K562 (cell line): Measurements from ENCODE around the gene MFAP2. TPM values are rescaled to one million over a fixed set of nuclear protein-coding genes. Genes with fewer than 3 reads are reported as not detected.

ENCODE experiments used
- BRF1 ChIP-seq: IDR thresholded peaks from 3 replicates; pipeline ENCODE4 v1.6.1; 2011; ENCODE audit warnings: borderline replicate concordance, mild to moderate bottlenecking; ENCODE audit not compliant: insufficient read length; ENCODE audit errors: extremely low read depth
- CREB1 ChIP-seq, 2 experiments: sonication (generic) in 1 of 2; formaldehyde crosslinking in 1 of 2; IDR thresholded peaks; 2 replicates each; pipeline versions ENCODE4 v1.6.1 to v1.8.0; 2012 to 2022; ENCODE audit warnings: inconsistent platforms in 1 of 2, mild to moderate bottlenecking in 1 of 2, missing genetic modification reagents in 1 of 2, moderate library complexity in 1 of 2
- CSDE1 ChIP-seq, 2 experiments: fragments of 450-650 bp; IDR thresholded peaks; 2 replicates each; pipeline ENCODE4 v1.6.1; 2016; ENCODE audit warnings: mild to moderate bottlenecking in 1 of 2
- DPF2 ChIP-seq: fragments of 450-650 bp; IDR thresholded peaks from 2 replicates; pipeline ENCODE4 v1.6.1; 2016
- E2F3 ChIP-seq: fragments of 250-450 bp; sonication (Bioruptor Pico); IDR thresholded peaks from 2 replicates; pipeline ENCODE4 v1.4.0; 2020; ENCODE audit warnings: mild to moderate bottlenecking
- ELF2 ChIP-seq: fragments of 250-450 bp; sonication (Bioruptor Pico); IDR thresholded peaks from 2 replicates; pipeline ENCODE4 v1.5.0; 2021; ENCODE audit warnings: mild to moderate bottlenecking
- ETS1 ChIP-seq: conservative IDR thresholded peaks from 2 replicates; pipeline ENCODE4 v1.6.1; 2011; ENCODE audit warnings: low read depth, mild to moderate bottlenecking, low read length; ENCODE audit not compliant: control insufficient read depth
- FOXA3 ChIP-seq, 2 experiments: fragments of 450-650 bp in 1 of 2; sonication (generic) in 1 of 2; formaldehyde crosslinking; IDR thresholded peaks in 1 of 2; conservative IDR thresholded peaks in 1 of 2; 2 replicates each; pipeline versions ENCODE4 v1.4.0 to v1.8.0; 2020 to 2022; ENCODE audit warnings: mild to moderate bottlenecking in 2 of 2, missing genetic modification reagents in 1 of 2
- HDAC3 ChIP-seq: fragments of 450-650 bp; IDR thresholded peaks from 2 replicates; pipeline ENCODE4 v1.6.1; 2018; ENCODE audit warnings: borderline replicate concordance, mild to moderate bottlenecking, moderate library complexity; ENCODE audit not compliant: partially characterized antibody
- KLF13 ChIP-seq: fragments of 450-650 bp; IDR thresholded peaks from 2 replicates; pipeline ENCODE4 v1.6.1; 2016; ENCODE audit warnings: missing genetic modification characterization, low read depth, mild to moderate bottlenecking, missing compliant biosample characterization, moderate library complexity, borderline replicate concordance
- MAZ ChIP-seq, 2 experiments: fragments of 450-650 bp in 1 of 2; sonication (generic) in 1 of 2; formaldehyde crosslinking; IDR thresholded peaks in 1 of 2; conservative IDR thresholded peaks in 1 of 2; 2 replicates each; pipeline versions ENCODE4 v1.4.0 to v1.5.0; 2020; ENCODE audit warnings: mild to moderate bottlenecking in 1 of 2, missing genetic modification reagents in 1 of 2
- NR4A1 ChIP-seq, 2 experiments: fragments of 250-450 bp in 1 of 2; fragments of 450-650 bp in 1 of 2; sonication (Bioruptor Pico) in 1 of 2; IDR thresholded peaks; 2 replicates each; pipeline versions ENCODE4 v1.4.0 to v1.6.1; 2016 to 2020; ENCODE audit warnings: mild to moderate bottlenecking in 2 of 2, missing compliant biosample characterization in 1 of 2, missing genetic modification characterization in 1 of 2, moderate library complexity in 1 of 2
- RERE ChIP-seq: sonication (generic); formaldehyde crosslinking; IDR thresholded peaks from 2 replicates; pipeline ENCODE4 v1.8.0; 2023; ENCODE audit warnings: missing genetic modification reagents, mild to moderate bottlenecking, borderline replicate concordance
- STAT5B ChIP-seq: fragments of 250-450 bp; sonication (Bioruptor Pico); IDR thresholded peaks from 2 replicates; pipeline ENCODE4 v1.8.0; 2021; ENCODE audit warnings: mild to moderate bottlenecking, inconsistent platforms
- TARDBP ChIP-seq: fragments of 450-650 bp; IDR thresholded peaks from 2 replicates; pipeline ENCODE4 v1.6.1; 2016
- TEAD4 ChIP-seq, 2 experiments: sonication (generic) in 1 of 2; formaldehyde crosslinking in 1 of 2; IDR thresholded peaks; 2 replicates each; pipeline versions ENCODE4 v1.6.1 to v1.8.0; 2012 to 2022; ENCODE audit warnings: borderline replicate concordance in 1 of 2, inconsistent platforms in 1 of 2, low read length in 1 of 2, mild to moderate bottlenecking in 1 of 2, missing genetic modification reagents in 1 of 2
- ZNF143 ChIP-seq: sonication (generic); formaldehyde crosslinking; IDR thresholded peaks from 2 replicates; pipeline ENCODE4 v1.9.0; 2022; ENCODE audit warnings: mild to moderate bottlenecking, missing genetic modification reagents
- ZNF23 ChIP-seq: fragments of 250-450 bp; sonication (Bioruptor Pico); IDR thresholded peaks from 2 replicates; pipeline ENCODE4 v1.4.0; 2020; ENCODE audit warnings: mild to moderate bottlenecking
- ZNF263 ChIP-seq: sonication (generic); formaldehyde crosslinking; IDR thresholded peaks from 2 replicates; pipeline ENCODE4 v1.8.0; 2022; ENCODE audit warnings: mild to moderate bottlenecking, missing genetic modification reagents, borderline replicate concordance
- ZSCAN32 ChIP-seq: fragments of 450-650 bp; formaldehyde crosslinking; IDR thresholded peaks from 2 replicates; pipeline ENCODE4 v1.4.0; 2020; ENCODE audit warnings: mild to moderate bottlenecking, moderate library complexity
- polyA plus RNA-seq, 8 experiments: library from polyadenylated mRNA; depleted of rRNA in 4 of 8; stranded (reverse) in 5 of 8; unstranded in 3 of 8; fragments of >200 nt; fragmentation: Nextera tagmentation in 2 of 8; fragmentation: Illumina TruSeq in 1 of 8; extraction: Ambion mirVana in 2 of 8; extraction: Trizol in 1 of 8; gene quantifications; 2 replicates each; pipeline versions ENCODE4 v1.2.1 to v1.2.3, GENCODE V29; 2011 to 2014; ENCODE audit warnings: inconsistent platforms in 1 of 8, missing spikeins in 1 of 8
- total RNA-seq, 7 experiments: library from RNA; depleted of rRNA in 6 of 7; stranded (reverse); fragments of >200 nt in 6 of 7; fragmentation: Illumina TruSeq in 2 of 7; extraction: Trizol in 2 of 7; gene quantifications; 2 replicates each; pipeline versions ENCODE4 v1.2.1 to v1.2.3, GENCODE V29; 2011 to 2021; ENCODE audit warnings: low replicate concordance in 1 of 7

MFAP2 gene
- total and polyA plus RNA-seq, 9 of the 15 experiments (the other 6 are each of a cell fraction or from before 2014, with no cell fraction given): not detected

- peak; percentile 97 for TF ChIP-seq ETS1
- TF ChIP-seq ZNF23: no peak
- 0 out of 2 replicates have a peak, but pooled peaks have one; percentile 16 for TF ChIP-seq DPF2
- TF ChIP-seq ELF2 (CRISPR knock-in tag): no peak
- no peak for TF ChIP-seq CSDE1 (IDR thresholded peaks at IDR 0.05)
- no peak for TF ChIP-seq TARDBP
- TF ChIP-seq CREB1 (IDR thresholded peaks at IDR 0.05): peak; percentile 84
- TF ChIP-seq CREB1 (CRISPR knock-in tag; IDR thresholded peaks at IDR 0.05): peak; percentile 72; the same call in 1 of the 2 replicates
- 0 out of 2 replicates have a peak, but pooled peaks have one; percentile 31 for TF ChIP-seq ZNF263
- TF ChIP-seq RERE (CRISPR knock-in tag): no peak
- TF ChIP-seq NR4A1 (CRISPR knock-in tag; IDR thresholded peaks at IDR 0.05): 0 out of 2 replicates have a peak, but pooled peaks have one; percentile 62
- no peak for TF ChIP-seq NR4A1 (tag; IDR thresholded peaks at IDR 0.05)
- TF ChIP-seq HDAC3: no peak
- no peak for TF ChIP-seq TEAD4 (IDR thresholded peaks at IDR 0.05; ENCODE audit: low read length)
- TF ChIP-seq TEAD4 (CRISPR knock-in tag; IDR thresholded peaks at IDR 0.05; ENCODE audit: borderline replicate concordance): no peak
- TF ChIP-seq ZNF143 (CRISPR knock-in tag): peak; percentile 91
- TF ChIP-seq KLF13 (tag): peak; percentile 45; the same call in 1 of the 2 replicates
- TF ChIP-seq MAZ (CRISPR knock-in tag; conservative IDR thresholded peaks at IDR 0.05 in 1 of 2, IDR thresholded peaks at IDR 0.05 in 1 of 2): peak; percentile 93 to 95
- no peak for TF ChIP-seq FOXA3 (CRISPR knock-in tag; conservative IDR thresholded peaks at IDR 0.05 in 1 of 2, IDR thresholded peaks at IDR 0.05 in 1 of 2)
- no peak for TF ChIP-seq ZSCAN32
- TF ChIP-seq STAT5B (CRISPR knock-in tag): no peak
- no peak for TF ChIP-seq BRF1
- 0 out of 2 replicates have a peak, but pooled peaks have one; percentile 12 for TF ChIP-seq E2F3 (CRISPR knock-in tag)
Measured at GRCh38 chr1:17011439-17012307, 31.3 kb upstream of the MFAP2 start, which contains the start of gene ATP13A2 (continued).
